HK-2 (cell line): Measurements from ENCODE around the gene MT1X.
A peak's percentile ranks its signal among the peaks of the same experiment; 100 is the strongest.
"Not testable (repeated sequence)": the region's sequence is repeated elsewhere in the genome, so short reads cannot be mapped to it uniquely, and the experiment has no call there.

ENCODE experiments used
- DNase-seq: peaks from one replicate; pipeline ENCODE4 v3.0.0-alpha.2; 2018; ENCODE audit not compliant: unreplicated experiment

MT1X gene

GRCh38 chr16:56653218-56653617 is 29.1 kb upstream of the MT1X start:
- no peak for DNase-seq

DNA sequence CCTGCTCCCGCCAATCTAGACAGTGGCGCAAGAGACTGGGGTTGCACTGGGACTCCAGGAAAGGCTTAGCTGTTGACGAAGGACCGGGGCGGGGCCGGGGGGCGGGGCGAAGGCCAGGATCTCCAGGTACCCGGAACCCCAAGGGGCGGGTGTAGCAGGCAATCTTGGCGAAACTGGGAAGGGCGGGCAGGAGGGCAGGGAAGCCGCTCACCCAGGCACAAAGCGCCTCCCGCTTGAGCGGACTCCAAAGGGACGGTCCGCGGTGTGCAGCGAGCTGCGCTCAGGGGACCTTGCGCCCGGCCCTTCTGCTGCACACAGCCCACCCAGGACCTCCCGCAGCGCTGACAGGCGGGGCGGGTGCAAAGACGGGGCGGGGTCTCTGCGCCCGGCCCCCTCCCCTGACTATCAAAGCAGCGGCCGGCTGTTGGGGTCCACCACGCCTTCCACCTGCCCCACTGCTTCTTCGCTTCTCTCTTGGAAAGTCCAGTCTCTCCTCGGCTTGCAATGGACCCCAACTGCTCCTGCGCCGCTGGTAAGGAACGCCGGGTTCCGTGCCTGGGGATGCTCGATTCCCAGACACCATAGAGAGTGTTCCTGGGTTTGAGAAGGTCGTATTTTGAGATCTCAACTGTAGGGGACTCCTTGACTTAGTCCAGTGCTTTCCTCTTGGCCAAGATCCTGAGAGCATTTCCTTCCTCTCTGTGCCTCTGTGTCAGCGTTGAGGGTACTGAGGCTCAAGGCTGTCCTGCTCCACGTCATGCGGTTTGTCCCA is 24.5 kb upstream of the MT1X start, which contains the start of gene MT1F:
Gene MT1F (plus strand): TSS at position 405 of the 772 bp plus-strand sequence. CDS start 100 bp downstream, at position 505.
- peak; percentile 93 for DNase-seq

DNA sequence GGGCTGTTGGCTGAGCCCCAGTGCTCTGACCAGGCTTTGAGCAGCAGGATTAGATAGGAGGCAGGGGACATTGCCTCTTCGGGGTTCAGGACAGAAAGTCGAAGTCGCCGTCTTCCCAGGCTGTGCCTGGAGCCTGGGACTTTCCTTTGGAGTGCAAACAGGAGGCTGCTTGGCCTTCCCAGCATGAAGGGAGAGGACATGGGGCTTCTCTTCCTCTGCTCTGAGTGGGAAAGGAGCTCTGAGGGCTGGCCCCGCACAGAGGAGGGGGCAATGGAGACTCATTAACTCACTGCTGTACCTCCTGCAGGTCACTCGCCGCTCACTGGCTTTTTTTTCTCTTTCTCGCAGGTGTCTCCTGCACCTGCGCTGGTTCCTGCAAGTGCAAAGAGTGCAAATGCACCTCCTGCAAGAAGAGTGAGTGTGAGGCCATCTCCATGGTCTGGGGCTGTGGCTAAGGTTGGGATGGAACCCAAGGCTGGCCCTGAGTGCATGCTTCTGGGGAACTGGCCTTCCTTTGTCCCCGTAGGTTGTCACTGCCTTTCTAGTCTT is 23.9 kb upstream of the MT1X start:
- DNase-seq = no peak

DNA sequence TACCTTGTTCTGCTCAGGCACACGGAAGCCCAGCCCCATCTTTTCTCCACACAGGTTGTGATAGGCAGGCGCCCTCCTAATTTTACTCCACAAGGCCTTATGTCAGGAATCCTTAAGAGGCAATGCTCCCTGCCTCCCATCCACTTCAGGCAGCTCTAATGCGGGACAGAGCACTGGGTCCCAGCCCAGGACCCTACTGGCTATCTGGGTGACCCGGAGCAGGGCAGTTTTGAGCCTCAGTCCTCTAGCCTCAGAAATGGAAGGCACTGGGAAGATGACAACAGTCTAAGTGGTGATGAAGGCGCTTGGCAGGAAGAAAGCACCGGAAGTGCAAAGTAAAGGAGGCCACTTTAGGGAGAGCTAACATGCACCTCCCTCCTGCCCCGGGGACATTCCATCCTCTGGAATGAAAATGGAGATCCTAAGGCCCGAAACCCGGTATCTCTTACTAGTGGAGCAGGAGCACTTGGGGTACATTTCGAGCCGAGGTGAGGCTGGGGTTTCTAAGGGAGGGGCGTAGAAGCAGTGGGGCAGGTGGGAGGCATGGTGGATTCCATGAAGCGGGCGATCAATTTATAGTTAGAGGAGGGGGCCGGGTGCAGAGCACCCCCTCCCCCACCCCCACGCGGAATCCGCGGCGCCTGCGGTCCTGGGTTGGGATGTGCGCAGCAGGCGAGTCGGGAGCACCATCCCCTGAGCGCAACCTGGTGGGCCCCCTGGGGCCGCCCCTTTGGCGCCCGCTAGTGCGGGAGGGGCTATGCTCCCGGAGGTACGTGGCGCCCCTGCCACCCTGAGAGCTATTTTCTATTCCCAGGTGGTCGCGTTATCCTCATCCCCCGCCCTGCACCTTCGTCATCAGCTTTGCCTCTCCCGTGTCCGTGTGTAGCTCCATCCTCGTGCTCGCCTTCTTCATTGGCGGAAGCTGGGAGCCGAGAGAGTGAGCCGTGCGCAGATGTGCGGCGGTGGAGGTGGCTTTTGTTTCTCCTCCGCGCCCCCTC is 19.6 kb upstream of the MT1X start:
- no peak for DNase-seq

- DNase-seq = no peak
Observed at GRCh38 chr16:56664506-56664905, 17.8 kb upstream of the MT1X start.

DNA sequence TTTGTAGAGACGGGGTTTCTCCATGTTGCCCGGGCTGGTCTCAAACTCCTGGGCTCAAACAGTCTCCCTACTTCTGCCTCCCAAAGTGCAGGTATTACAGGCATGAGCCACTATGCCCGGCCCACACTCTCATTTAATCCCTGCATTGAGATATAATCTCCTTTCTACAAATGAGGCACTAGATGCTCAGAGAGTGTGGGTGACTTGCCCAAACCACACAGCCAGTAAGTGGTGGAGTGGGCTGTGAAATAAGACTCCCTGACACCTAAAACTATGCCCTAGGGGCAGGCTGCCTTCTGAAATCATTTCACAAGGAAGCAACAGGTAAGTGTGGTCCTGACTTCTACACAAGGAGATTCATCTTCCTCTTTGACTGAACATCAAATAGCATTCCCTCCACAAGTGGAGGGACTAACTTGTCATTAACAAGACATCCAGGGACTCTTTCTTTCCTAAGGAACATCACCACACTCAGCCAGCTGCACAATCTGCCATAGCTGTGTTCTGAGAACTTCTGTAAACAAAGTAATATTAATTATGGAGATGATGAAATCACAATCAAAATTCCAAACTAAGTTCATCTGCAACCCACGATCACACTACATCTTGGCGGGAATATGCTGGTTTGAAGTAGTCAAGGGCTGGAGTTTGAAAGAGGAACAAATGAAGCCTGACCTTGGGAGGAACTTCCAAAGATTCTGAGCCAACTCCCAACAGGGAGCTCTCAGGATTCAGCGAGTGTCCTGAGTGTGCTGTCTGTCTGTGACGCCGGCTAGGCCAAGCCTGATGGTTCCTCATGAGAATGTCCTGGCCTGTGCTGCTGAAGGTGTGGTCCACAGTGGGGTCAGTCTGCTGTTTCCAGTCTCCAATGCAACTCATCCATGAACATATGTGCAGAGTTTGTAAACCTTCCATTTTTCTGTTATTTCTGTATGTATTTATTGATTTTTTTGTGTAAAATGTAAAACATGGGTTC is 16.7 kb upstream of the MT1X start:
- DNase-seq = not testable (repeated sequence)

DNA sequence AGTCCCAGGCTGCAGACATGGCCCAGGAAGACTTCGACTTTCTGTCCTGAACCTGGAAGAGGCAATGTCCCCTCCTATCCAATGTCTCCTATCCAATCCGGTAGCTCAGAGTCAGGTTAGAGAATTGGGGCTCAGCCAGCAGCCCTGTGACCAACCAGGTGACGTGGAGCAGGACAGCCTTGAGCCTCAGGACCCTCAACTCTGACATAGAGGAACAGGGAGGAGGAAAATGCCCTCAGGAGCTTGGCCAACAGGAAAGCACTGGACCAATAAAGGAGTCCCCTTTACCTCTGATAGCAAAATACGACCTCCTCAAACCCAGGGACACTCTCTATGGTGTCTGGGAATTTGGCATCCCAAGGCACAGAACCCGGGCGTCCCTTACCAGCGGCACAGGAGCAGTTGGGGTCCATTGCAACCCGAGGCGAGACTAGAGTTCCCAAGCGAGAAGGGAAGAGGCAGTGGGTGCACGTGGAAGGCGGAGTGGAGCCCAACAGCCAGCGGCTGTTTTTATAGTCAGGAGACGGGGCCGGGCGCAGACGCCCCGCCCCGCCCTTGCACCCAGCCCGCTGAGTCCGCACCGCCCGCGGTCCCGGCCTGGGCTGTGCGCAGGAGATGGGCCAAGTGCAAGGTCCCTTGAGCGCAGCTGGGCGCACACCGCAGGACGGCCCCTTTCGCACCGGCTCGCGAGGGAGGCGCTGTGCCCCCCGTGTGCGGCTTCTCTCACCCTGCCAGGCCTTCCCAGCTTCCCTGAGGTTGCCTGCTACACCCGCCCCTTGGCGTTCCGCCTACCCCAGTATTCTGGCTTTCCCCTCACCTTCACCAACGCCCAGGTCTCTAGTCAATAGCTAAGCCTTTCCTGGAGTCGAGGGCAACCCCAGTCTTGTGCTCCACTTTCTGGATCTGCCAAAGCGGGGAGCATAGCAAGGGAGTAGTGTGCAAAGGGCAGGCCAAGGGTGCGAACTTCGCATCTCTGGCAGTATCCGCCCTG is 14.4 kb upstream of the MT1X start, which contains the start of gene MT1G:
Gene MT1G (minus strand): TSS at position 485 of the 991 bp plus-strand sequence. CDS start 72 bp downstream, at position 413.
- DNase-seq = no peak

DNA sequence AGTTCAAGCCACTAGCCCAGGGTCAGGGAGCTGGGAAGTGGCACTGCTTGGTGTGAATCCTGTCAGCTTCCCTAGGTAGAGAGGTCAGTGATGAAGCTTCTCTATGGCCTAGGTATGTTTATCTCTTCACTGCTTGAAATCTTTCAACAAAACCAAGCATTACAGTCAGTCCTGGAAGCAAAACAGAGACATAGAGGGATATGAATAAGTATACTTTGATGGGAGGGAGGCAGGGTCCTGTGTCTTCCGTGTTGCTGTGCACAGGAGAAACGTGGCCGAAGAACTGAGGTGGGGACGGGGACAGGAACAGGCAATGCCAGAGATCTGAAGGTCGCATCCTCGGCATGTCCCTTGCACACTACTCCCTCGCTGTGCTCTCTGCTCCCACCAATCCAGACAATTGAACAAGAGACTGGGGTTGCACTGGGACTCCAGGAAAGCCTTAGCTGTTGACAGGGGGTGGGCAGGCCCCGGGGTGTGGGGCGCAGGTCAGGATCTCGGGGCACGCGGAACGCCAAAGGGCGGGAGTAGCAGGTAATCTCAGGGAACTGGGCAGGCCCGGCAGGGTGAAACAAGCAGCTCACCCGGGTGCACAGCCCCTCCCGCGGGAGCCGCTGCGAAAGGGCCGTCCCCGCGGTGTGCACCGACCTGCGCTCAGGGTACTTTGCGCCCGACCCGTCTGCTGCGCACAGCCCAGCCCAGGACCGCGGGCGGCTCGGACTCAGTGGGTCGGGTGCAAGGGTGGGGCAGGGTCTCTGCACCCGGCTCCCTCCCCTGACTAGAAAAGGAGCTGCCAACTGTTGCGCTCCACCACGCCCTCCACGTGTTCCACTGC is 13.0 kb upstream of the MT1X start, which contains the start of gene MT1H:
Gene MT1H (plus strand): TSS at position 810 of the 835 bp plus-strand sequence. CDS start 71 bp downstream, outside the sequence.
- no peak for DNase-seq

GRCh38 chr16:56669840-56670619 is 12.2 kb upstream of the MT1X start:
- no peak for DNase-seq

DNA sequence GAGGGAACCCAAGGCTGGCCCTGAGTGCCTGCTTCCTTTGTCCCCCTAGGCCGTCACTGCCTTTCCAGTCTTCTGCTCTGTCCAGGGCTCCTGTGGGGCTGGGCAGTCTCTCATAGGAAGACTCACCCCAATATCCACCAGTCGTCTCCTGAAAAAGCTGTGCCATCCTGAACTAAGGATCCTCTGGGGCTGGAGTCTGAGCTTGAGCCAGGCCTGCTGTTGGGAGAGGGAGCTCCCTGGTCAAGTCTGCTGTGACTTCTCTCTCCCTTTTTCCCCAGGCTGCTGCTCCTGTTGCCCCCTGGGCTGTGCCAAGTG is 11.7 kb upstream of the MT1X start:
- no peak for DNase-seq

DNA sequence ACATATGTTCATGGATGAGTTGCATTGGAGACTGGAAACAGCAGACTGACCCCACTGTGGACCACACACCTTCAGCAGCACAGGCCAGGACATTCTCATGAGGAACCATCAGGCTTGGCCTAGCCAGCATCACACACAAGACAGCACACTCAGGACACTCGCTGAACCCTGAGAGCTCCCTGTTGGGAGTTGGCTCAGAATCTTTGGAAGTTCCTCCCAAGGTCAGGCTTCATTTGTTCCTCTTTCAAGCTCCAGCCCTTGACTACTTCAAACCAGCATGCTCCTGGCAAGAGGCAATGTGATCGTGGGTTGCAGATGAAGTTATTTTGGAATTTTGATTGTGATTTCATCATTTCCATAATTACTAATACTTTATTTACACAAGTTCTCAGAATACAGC is 10.6 kb upstream of the MT1X start:
- not testable (repeated sequence) for DNase-seq

DNA sequence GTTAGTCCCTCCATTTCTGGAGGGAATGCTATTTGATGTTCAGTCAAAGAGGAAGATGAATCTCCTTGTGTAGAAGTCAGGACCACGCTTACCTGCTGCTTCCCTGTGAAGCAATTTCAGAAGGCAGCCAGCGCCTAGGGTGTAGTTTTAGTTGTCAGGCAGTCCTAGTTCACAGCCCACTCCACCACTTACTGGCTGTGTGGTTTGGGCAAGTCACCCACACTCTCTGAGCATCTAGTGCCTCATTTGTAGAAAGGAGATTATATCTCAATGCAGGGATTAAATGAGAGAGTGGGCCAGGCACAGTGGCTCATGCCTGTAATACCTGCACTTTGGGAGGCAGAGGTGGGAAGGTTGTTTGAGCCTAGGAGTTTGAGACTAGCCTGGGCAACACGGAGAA is 10.1 kb upstream of the MT1X start:
- DNase-seq = not testable (repeated sequence)

DNA sequence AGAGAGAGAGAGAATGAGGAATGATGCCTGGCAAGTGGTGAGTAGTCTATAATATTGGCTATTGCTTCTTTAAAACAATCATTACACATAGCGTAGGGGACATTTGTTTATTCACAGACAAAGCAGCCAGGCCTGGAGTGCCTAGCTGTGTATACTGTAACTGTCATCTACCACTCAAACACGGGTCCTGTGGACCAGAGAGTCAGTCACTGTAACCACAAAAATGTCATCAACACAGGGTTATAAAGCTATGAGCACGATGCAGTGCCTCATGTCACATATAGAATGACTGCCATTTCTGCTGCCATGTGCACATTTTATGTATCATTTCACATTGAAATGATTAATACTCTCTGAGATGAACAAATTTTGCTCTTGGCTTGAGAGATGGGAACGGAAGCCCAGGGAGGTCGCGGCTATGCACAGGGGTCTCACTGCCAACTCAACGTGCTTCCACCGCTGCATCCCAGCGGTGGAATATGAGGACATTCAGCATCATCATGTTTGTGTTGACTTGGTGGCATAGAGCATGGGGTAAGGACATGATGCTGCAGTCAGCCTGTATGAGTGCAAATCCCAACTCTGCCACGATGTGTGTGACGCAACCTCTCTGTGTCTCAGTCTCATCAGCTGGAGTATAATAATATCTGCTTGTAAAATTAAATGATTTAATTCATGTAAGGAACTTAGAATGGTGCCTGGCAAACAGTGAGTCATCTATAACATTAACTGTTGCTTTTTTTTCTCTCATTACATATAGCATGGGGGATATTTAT is 9.3 kb upstream of the MT1X start:
- DNase-seq = no peak

DNA sequence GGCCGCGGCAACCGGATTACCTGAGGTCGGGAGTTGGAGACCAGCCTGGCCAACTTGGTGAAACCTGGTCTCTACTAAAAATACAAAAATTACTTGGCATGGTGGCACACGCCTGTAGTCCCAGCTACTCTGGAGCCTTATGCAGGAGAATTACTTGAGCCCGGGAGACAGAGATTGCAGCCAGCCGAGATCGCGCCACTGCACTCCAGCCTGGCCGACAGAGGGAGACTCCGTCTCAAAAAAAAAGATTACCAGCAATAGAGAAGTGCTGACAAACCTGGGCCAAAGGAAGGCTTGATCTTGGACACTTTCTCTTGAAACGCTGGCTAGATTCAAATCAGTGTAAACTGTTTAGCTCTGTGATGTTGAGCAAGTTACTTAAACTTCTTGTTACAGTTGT is 8.3 kb upstream of the MT1X start:
- DNase-seq = peak; percentile 28

- DNase-seq = not testable (repeated sequence)
Observed at GRCh38 chr16:56674570-56674969, 7.7 kb upstream of the MT1X start.

- DNase-seq = no peak
Observed at GRCh38 chr16:56675685-56676210, 6.5 kb upstream of the MT1X start.

GRCh38 chr16:56677474-56677873 is 4.8 kb upstream of the MT1X start:
- DNase-seq = no peak
